A673 (cell line): ENCODE measurements around the gene MNAT1. TPM values are rescaled to one million over a fixed set of nuclear protein-coding genes. Genes with fewer than 3 reads are reported as not detected.

Experiments used
- BruUV-seq: library from RNA; stranded (reverse); fragments of 400-500 nt; replicated peaks from 2 replicates; lab custom pipeline; 2021; lab: Mats Ljungman, UMichigan
- CTCF ChIA-PET: fragments of 300-600 bp; sonication (Branson Sonifier 250); formaldehyde crosslinking; loops from one replicate; lab custom pipeline; 2022; ENCODE audit warnings: antibody characterized with exemption; lab: Charles Lee
- POLR2A ChIA-PET: fragments of 300-600 bp; sonication (Branson Sonifier 250); formaldehyde crosslinking; loops from one replicate; lab custom pipeline; 2022; ENCODE audit warnings: antibody characterized with exemption; ENCODE audit not compliant: low non-redundant PET; lab: Charles Lee
- DNase-seq: peaks from one replicate; pipeline ENCODE4 v3.0.0-alpha.2; 2015; ENCODE audit warnings: low spot score
- H3K27ac ChIP-seq: fragments of 200-600 bp; sonication (generic); 2 replicates; pipeline ENCODE4 v1.5.1; 2016; ENCODE audit warnings: mixed run types, low read depth, mild to moderate bottlenecking, mixed read lengths, antibody characterized with exemption, low read length; ENCODE audit not compliant: poor library complexity, severe bottlenecking
- H3K27me3 ChIP-seq: fragments of 200-600 bp; sonication (generic); replicated peaks from 2 replicates; pipeline ENCODE4 v1.6.1; 2017; ENCODE audit warnings: mixed run types, low read depth, mild to moderate bottlenecking, mixed read lengths, antibody characterized with exemption, low read length; ENCODE audit not compliant: insufficient read depth, poor library complexity
- H3K36me3 ChIP-seq: fragments of 200-600 bp; sonication (generic); 2 replicates; pipeline ENCODE4 v1.6.1; 2016; ENCODE audit warnings: mixed run types, mild to moderate bottlenecking, mixed read lengths, antibody characterized with exemption, low read length; ENCODE audit not compliant: insufficient read depth, poor library complexity, severe bottlenecking
- H3K4me1 ChIP-seq: fragments of 200-600 bp; sonication (generic); 2 replicates; pipeline ENCODE4 v1.6.1; 2017; ENCODE audit warnings: mixed run types, mild to moderate bottlenecking, mixed read lengths, antibody characterized with exemption, low read length; ENCODE audit not compliant: insufficient read depth, poor library complexity, severe bottlenecking
- H3K4me3 ChIP-seq: fragments of 200-600 bp; sonication (generic); 2 replicates; pipeline ENCODE4 v1.5.1; 2016; ENCODE audit warnings: low read depth, mixed run types, mild to moderate bottlenecking, mixed read lengths, low read length; ENCODE audit not compliant: poor library complexity, severe bottlenecking
- H3K9me3 ChIP-seq: fragments of 200-600 bp; sonication (generic); 2 replicates; pipeline ENCODE4 v1.6.1; 2016; ENCODE audit warnings: mixed run types, low read depth, mild to moderate bottlenecking, mixed read lengths, antibody characterized with exemption, low read length; ENCODE audit not compliant: poor library complexity, severe bottlenecking
- EZH2 ChIP-seq: fragments of 200-600 bp; sonication (generic); IDR thresholded peaks from 2 replicates; pipeline ENCODE4 v1.6.1; 2017; ENCODE audit warnings: borderline replicate concordance, low read depth, mild to moderate bottlenecking, mixed read lengths, antibody characterized with exemption, low read length; ENCODE audit not compliant: poor library complexity, severe bottlenecking
- intact Hi-C: fragments of 100-400 bp; cut with micrococcal nuclease; formaldehyde crosslinking; loops from one replicate; pipeline ENCODE4 v1.10.0; 2022; ENCODE audit not compliant: unreplicated experiment
- total RNA-seq: library from RNA; stranded (reverse); gene quantifications from 2 replicates; pipeline ENCODE4 v1.2.3, GENCODE V29; 2021
- TF ChIP-seq, protein P1 (sequence below): fragments of 300-800, 200-600 bp; sonication (generic); conservative IDR thresholded peaks from 2 replicates; pipeline ENCODE4 v1.5.1; 2017; ENCODE audit warnings: low read depth, mild to moderate bottlenecking, antibody characterized with exemption, low read length, moderate library complexity, mixed read lengths

MNAT1 gene
- total RNA-seq, 1 experiment from 2014 or later: 70.9 TPM

DNA sequence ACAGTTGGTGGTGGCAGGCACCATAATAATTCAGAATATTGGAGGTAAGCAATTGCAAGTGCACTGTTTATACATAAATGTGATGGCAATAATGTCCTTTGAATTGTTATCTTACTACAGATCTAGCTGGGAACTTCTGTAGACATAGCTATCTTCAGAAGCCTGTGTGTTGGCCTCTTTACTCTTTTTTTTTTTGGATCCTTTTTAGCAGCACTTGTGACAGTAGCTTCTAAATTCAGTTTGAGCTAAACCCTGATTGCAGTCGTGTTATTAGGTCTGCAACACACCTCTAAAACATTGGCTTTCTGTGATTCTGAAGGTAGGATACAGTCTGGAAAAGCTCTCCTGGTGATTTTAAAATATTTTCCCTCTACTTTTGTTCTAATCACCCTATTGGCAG, 285.0 kb downstream of the MNAT1 start:
- no peaks in the 10 kb centered on the region for H3K27me3 ChIP-seq
- CTCF ChIA-PET: no interaction called here
- H3K36me3 ChIP-seq: no peaks in the 10 kb centered on the region
- BruUV-seq: no TSS peak
- peaks cover 9% of the 10 kb centered on the region for H3K4me1 ChIP-seq
- DNase-seq: no peak
- TF ChIP-seq, protein P1, sequence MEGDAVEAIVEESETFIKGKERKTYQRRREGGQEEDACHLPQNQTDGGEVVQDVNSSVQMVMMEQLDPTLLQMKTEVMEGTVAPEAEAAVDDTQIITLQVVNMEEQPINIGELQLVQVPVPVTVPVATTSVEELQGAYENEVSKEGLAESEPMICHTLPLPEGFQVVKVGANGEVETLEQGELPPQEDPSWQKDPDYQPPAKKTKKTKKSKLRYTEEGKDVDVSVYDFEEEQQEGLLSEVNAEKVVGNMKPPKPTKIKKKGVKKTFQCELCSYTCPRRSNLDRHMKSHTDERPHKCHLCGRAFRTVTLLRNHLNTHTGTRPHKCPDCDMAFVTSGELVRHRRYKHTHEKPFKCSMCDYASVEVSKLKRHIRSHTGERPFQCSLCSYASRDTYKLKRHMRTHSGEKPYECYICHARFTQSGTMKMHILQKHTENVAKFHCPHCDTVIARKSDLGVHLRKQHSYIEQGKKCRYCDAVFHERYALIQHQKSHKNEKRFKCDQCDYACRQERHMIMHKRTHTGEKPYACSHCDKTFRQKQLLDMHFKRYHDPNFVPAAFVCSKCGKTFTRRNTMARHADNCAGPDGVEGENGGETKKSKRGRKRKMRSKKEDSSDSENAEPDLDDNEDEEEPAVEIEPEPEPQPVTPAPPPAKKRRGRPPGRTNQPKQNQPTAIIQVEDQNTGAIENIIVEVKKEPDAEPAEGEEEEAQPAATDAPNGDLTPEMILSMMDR: no peak
- TF ChIP-seq EZH2: no peak
- intact Hi-C loops: no loop called here
- no peak overlapping the region for H3K4me3 ChIP-seq
- H3K27ac ChIP-seq: no peak overlapping the region
- POLR2A ChIA-PET: no interaction called here
- no peaks in the 10 kb centered on the region for H3K9me3 ChIP-seq

Other genes with a start within 250 kb of the MNAT1 start
- 1.5 and 3.1 TPM in 2 replicates for gene C14orf39, start 248.7 kb upstream of the MNAT1 start, total RNA-seq
- gene SIX6, start 225.6 kb upstream of the MNAT1 start, total RNA-seq: 0.13 and 0.28 TPM in 2 replicates
- gene SIX1, start 85.3 kb upstream of the MNAT1 start, total RNA-seq: 24.0 and 25.0 TPM in 2 replicates
- 13.6 and 16.0 TPM in 2 replicates for gene SIX4, start 10.4 kb upstream of the MNAT1 start, total RNA-seq
- 21.9 and 26.2 TPM in 2 replicates for gene TRMT5, start 246.3 kb downstream of the MNAT1 start, total RNA-seq
- 25.8 and 28.0 TPM in 2 replicates for gene SLC38A6, start 246.5 kb downstream of the MNAT1 start, total RNA-seq